ENCODE measurements around the gene VSIG10L.

Gene VSIG10L

GRCh38 chr19:51359294-51359693 is 17.4 kb upstream of the VSIG10L start:
- no peak overlapping the region for H3K4me3 ChIP-seq (ENCODE audit: low read depth, low read length, poor library complexity, severe bottlenecking)
- H2AFZ ChIP-seq (ENCODE audit: low read length): no peak overlapping the region
- peaks cover 24% of the 10 kb centered on the region for H3K4me1 ChIP-seq (ENCODE audit: insufficient read depth, low read length, severe bottlenecking)
- H3K9me3 ChIP-seq (ENCODE audit: low read length): no peaks in the 10 kb centered on the region
- H3K9me2 ChIP-seq (ENCODE audit: low read depth, low read length): no peaks in the 10 kb centered on the region
- no peaks in the 10 kb centered on the region for H3F3A ChIP-seq (ENCODE audit: insufficient read depth, low read length)
- TF ChIP-seq CTCF (IDR thresholded peaks at IDR 0.05; ENCODE audit: low read length): no peak
- TF ChIP-seq EZH2 (IDR thresholded peaks at IDR 0.05; ENCODE audit: borderline replicate concordance, low read length): no peak
- H3K36me3 ChIP-seq (ENCODE audit: insufficient read depth, low read length): peaks cover 7% of the 10 kb centered on the region
- no peaks in the 10 kb centered on the region for H3K27me3 ChIP-seq (ENCODE audit: insufficient read depth, low read length)
- H3K79me2 ChIP-seq (ENCODE audit: insufficient read depth, low read length): no peaks in the 10 kb centered on the region
- H3K27ac ChIP-seq (ENCODE audit: low read depth, low read length, poor library complexity, severe bottlenecking): no peak overlapping the region
- H3K4me2 ChIP-seq (ENCODE audit: low read length): no peak overlapping the region
- H3K9ac ChIP-seq (ENCODE audit: low read length): no peak overlapping the region
- H4K20me1 ChIP-seq (ENCODE audit: insufficient read depth, low read length): no peaks in the 10 kb centered on the region

- H3K9me3 ChIP-seq (ENCODE audit: low read length): no peaks in the 10 kb centered on the region
- H3K9me2 ChIP-seq (ENCODE audit: low read depth, low read length): no peaks in the 10 kb centered on the region
- no peak overlapping the region for H3K27ac ChIP-seq (ENCODE audit: low read depth, low read length, poor library complexity, severe bottlenecking)
- peaks cover 11% of the 10 kb centered on the region for H3K36me3 ChIP-seq (ENCODE audit: insufficient read depth, low read length)
- H3K4me1 ChIP-seq (ENCODE audit: insufficient read depth, low read length, severe bottlenecking): peaks cover 11% of the 10 kb centered on the region
- no peaks in the 10 kb centered on the region for H3F3A ChIP-seq (ENCODE audit: insufficient read depth, low read length)
- no peak overlapping the region for H3K4me3 ChIP-seq (ENCODE audit: low read depth, low read length, poor library complexity, severe bottlenecking)
- TF ChIP-seq CTCF (IDR thresholded peaks at IDR 0.05; ENCODE audit: low read length) (no peak), EZH2 (IDR thresholded peaks at IDR 0.05; ENCODE audit: borderline replicate concordance, low read length) (no peak)
- H3K79me2 ChIP-seq (ENCODE audit: insufficient read depth, low read length): no peaks in the 10 kb centered on the region
- no peaks in the 10 kb centered on the region for H3K27me3 ChIP-seq (ENCODE audit: insufficient read depth, low read length)
- H2AFZ ChIP-seq (ENCODE audit: low read length): no peak overlapping the region
- no peaks in the 10 kb centered on the region for H4K20me1 ChIP-seq (ENCODE audit: insufficient read depth, low read length)
- no peak overlapping the region for H3K9ac ChIP-seq (ENCODE audit: low read length)
- no peak overlapping the region for H3K4me2 ChIP-seq (ENCODE audit: low read length)
These were observed 16.0 kb upstream of the VSIG10L start for GRCh38 chr19:51357952-51358351.

- no peaks in the 10 kb centered on the region for H4K20me1 ChIP-seq (ENCODE audit: insufficient read depth, low read length)
- no peaks in the 10 kb centered on the region for H3K9me3 ChIP-seq (ENCODE audit: low read length)
- H3K79me2 ChIP-seq (ENCODE audit: insufficient read depth, low read length): no peaks in the 10 kb centered on the region
- H2AFZ ChIP-seq (ENCODE audit: low read length): no peak overlapping the region
- no peaks in the 10 kb centered on the region for H3K4me1 ChIP-seq (ENCODE audit: insufficient read depth, low read length, severe bottlenecking)
- H3K9ac ChIP-seq (ENCODE audit: low read length): no peak overlapping the region
- no peak for TF ChIP-seq EZH2 (IDR thresholded peaks at IDR 0.05; ENCODE audit: borderline replicate concordance, low read length)
- no peak for TF ChIP-seq CTCF (IDR thresholded peaks at IDR 0.05; ENCODE audit: low read length)
- no peaks in the 10 kb centered on the region for H3K9me2 ChIP-seq (ENCODE audit: low read depth, low read length)
- no peak overlapping the region for H3K4me2 ChIP-seq (ENCODE audit: low read length)
- no peak overlapping the region for H3K4me3 ChIP-seq (ENCODE audit: low read depth, low read length, poor library complexity, severe bottlenecking)
- H3K36me3 ChIP-seq (ENCODE audit: insufficient read depth, low read length): peaks cover 23% of the 10 kb centered on the region
- H3K27me3 ChIP-seq (ENCODE audit: insufficient read depth, low read length): no peaks in the 10 kb centered on the region
- no peak overlapping the region for H3K27ac ChIP-seq (ENCODE audit: low read depth, low read length, poor library complexity, severe bottlenecking)
- H3F3A ChIP-seq (ENCODE audit: insufficient read depth, low read length): no peaks in the 10 kb centered on the region
These were observed 14.3 kb upstream of the VSIG10L start for GRCh38 chr19:51356159-51356801.

Data from OCI-LY1 (cell line).